ES-I3 (cell line): ENCODE results near the gene FAM222B.
"Not testable (repeated sequence)": the region's sequence is repeated elsewhere in the genome, so short reads cannot be mapped to it uniquely, and the experiment has no call there.

Experiments
- H3K36me3 ChIP-seq: 2 replicates; pipeline ENCODE4 v1.6.1; 2013; ENCODE audit warnings: mild to moderate bottlenecking, low read length, control low read depth, moderate library complexity; ENCODE audit not compliant: insufficient read depth
- H3K4me1 ChIP-seq: 2 replicates; pipeline ENCODE4 v1.6.1; 2013; ENCODE audit warnings: mild to moderate bottlenecking, control low read depth, low read length; ENCODE audit not compliant: insufficient read depth
- H3K9ac ChIP-seq: 2 replicates; pipeline ENCODE4 v1.6.1; 2013; ENCODE audit warnings: low read depth, mild to moderate bottlenecking, low read length, moderate library complexity
- H3K9me3 ChIP-seq: 2 replicates; pipeline ENCODE4 v1.6.1; 2013; ENCODE audit warnings: mild to moderate bottlenecking, low read length, moderate library complexity; ENCODE audit not compliant: control insufficient read depth, insufficient read depth

FAM222B gene

DNA sequence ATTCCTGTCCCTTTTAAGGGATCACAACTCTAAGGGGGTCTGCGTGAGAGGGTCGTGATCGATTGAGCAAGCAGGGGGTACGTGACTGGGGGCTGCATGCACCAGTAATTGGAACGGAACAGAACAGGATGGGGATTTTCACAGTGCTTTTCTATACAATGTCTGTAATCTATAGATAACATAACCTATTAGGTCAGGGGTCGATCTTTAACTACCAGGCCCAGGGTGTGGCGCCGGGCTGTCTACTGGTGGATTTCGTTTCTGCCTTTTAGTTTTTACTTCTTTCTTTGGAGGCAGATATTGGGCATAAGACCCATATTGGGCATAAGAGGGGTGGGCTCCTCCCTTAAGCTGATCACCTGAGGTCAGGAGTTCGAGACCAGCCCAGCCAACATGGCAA, 6.0 kb downstream of the FAM222B start:
- H3K9me3 ChIP-seq, H3K9ac ChIP-seq, H3K36me3 ChIP-seq, H3K4me1 ChIP-seq: not testable (repeated sequence)

DNA sequence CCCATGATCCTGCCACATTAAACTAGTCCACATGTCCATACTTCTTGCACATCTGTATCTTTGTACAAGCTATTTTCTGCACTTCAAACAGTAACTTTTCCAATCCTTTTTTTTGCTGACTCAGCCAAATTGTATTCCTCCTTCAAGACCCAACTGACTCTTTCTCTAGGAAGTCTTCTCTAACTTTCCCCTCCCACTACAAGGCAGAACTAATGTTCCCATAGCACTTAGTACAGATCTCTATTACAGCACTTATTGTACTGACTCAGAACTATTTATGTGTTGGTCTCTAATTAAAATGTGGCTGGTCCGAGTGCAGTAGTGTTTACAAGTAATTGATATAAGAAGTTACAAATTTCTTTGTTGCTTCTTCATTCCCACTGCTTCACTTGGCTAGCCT, 8.2 kb downstream of the FAM222B start:
- H3K4me1 ChIP-seq: no peaks in the 10 kb centered on the region
- H3K9me3 ChIP-seq: no peaks in the 10 kb centered on the region
- H3K9ac ChIP-seq: no peak overlapping the region
- H3K36me3 ChIP-seq: no peaks in the 10 kb centered on the region

DNA sequence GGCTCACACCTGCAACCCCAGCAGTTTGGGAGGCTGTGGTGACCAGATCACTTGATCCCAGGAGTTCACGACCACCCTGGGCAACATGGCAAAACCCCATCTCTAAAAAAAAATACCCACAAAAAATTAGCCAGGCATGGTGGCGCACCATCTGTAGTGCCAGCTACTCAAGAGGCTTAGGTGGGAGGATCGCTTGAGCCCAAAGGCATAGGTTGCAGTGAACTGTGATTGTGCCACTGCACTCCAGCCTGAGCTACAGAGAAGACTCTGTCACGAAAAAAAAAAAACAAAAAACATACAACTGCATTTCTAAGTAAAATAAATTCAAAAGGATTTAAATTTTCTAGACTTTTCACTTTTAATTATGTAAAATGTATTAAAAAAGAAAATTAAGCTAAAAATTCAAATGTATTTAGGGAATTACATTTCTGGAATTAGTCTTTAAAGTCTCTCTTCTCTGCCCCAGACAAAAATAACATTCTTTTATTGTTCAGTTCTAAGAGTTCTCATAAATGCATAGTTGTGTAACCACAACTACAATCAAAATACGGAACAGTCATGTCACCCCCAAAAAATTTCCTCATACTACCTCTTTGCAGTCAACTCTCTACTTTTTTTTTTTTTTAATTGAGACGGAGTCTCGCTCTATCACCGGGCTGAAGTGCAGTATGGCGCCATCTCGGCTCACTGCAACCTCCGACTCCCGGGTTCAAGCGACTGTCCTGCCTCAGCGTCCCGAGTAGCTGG, 14.1 kb downstream of the FAM222B start:
- Histone ChIP-seq H3K9ac (no peak overlapping the region), H3K36me3 (peaks cover 3% of the 10 kb centered on the region; the same call in 1 of the 2 replicates), H3K4me1 (no peaks in the 10 kb centered on the region), H3K9me3 (no peaks in the 10 kb centered on the region)

DNA sequence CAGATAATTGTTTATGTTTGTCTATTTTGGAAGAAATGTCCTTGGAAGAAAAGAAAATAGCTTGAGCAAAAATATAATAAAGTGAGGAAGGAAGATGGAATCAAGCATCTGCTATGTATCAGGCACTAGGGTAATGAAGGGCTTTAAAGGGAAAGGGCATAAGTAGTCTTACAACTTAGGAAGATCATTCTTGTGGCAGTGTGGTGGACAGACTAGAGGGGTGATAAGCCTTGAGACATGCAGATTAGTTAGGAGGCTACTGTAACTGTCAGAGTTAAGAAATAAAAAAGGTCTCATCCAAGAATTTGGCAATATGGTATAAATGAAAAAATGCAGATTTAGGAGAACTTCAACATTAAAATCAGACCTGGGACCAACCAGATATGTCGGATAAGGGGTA, 14.9 kb downstream of the FAM222B start:
- Histone ChIP-seq H3K9ac (no peak overlapping the region), H3K4me1 (no peaks in the 10 kb centered on the region), H3K9me3 (no peaks in the 10 kb centered on the region), H3K36me3 (peaks cover 3% of the 10 kb centered on the region; the same call in 1 of the 2 replicates)

DNA sequence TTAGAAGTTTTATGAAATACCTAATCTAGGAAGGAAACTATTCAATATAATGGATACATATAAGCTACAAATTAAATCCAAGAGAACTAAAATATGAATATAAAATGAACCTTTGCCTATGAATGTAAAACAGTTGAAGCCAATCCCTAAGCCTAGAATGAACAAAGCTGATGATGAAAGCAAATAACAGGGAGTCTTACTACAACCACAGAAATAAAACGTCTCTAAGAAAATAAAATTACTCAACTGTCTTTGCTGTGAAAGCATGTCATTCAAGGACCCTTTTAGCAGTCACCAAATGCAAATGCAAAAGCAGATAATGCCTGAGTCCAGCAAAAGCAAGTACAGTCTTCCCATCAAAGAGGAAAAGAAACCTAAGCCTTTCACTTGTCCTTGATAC, 23.0 kb downstream of the FAM222B start:
- H3K9me3 ChIP-seq: no peaks in the 10 kb centered on the region
- no peaks in the 10 kb centered on the region for H3K36me3 ChIP-seq
- no peak overlapping the region for H3K9ac ChIP-seq
- H3K4me1 ChIP-seq: no peaks in the 10 kb centered on the region; the same call in 1 of the 2 replicates

DNA sequence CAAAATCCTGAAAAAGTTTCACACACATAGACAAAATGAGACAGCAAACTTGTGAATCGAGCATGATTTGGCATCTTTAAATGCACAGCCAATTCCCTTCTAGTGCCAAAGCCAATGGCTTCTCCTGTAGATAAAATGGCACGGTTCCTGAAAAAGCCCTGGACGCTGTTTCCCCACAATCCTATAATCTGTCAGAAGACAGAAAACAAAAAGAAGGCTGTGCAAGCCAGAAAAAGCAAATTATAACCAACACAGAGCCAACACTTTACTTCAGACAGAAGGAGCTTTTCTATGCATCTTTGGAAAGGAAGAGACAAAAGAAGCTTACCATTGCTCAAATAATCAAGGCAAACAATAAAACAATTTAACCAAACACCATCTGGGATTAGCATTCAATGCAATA, 23.8 kb downstream of the FAM222B start:
- Histone ChIP-seq H3K4me1 (no peaks in the 10 kb centered on the region; the same call in 1 of the 2 replicates), H3K9ac (no peak overlapping the region), H3K36me3 (no peaks in the 10 kb centered on the region), H3K9me3 (no peaks in the 10 kb centered on the region)

DNA sequence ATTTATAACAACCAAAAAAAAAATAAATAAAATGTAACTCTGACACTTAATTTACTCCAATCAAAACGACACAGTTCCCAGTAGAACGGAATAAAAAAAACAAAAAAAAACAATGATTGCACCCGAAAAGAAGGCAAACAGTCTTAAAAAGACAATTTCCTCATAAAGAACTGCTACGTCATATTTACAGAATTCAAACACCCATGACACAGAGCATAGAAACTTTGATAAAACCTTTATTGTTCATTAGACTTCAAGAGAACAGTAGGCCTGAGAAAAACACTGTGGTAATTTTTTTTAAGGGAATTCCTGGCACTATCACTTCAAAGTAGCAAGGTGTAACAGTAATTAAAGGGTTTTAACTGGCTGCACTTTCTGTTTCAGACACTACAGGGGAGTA, 26.1 kb downstream of the FAM222B start:
- Histone ChIP-seq H3K9ac (no peak overlapping the region), H3K4me1 (no peaks in the 10 kb centered on the region; the same call in 1 of the 2 replicates), H3K36me3 (no peaks in the 10 kb centered on the region), H3K9me3 (no peaks in the 10 kb centered on the region)

- peak overlapping the region; percentile 72 for H3K9ac ChIP-seq
- H3K36me3 ChIP-seq: no peaks in the 10 kb centered on the region
- H3K9me3 ChIP-seq: no peaks in the 10 kb centered on the region
- peaks cover 13% of the 10 kb centered on the region for H3K4me1 ChIP-seq
Observed at GRCh38 chr17:28812748-28813377, 29.7 kb downstream of the FAM222B start.

DNA sequence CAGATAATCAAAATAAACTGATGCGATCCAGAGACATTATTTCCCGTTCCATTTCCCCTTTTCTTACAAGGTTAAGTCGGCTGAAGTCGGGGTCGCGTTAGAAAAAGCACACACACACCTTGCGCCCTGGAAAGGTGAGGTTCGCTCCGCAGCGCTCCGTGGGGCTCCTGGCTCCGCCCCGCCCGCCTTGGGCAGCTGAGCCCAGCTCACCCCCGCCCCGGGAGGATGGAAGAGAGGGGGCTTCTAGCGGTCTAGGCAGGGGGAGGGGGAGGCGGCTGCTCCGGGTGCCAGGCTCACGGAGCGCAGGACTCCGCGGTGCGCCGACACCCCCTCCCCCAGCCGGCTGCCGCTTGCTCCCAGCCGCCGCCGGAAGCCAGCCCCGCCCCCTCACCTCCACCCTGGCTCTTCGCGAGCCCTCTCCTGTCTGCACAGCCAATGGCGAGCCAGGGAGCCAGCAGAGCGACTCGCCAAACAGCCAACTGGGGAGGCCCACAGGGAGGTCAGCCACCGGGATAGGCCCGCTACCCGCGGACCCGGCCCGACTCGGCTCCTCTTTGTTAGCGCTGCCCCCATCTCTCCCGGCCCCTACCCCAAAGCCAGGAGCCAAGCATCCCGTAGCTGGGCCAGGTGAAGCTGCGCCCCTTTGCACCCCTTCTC, 30.4 kb downstream of the FAM222B start:
- H3K4me1 ChIP-seq: peaks cover 19% of the 10 kb centered on the region
- H3K9me3 ChIP-seq: no peaks in the 10 kb centered on the region

GRCh38 chr17:28811651-28812090, 30.9 kb downstream of the FAM222B start:
- Histone ChIP-seq H3K36me3 (no peaks in the 10 kb centered on the region), H3K4me1 (peaks cover 21% of the 10 kb centered on the region), H3K9ac (peak overlapping the region; percentile 77)

More for the DNA sequence above, 30.4 kb downstream of the FAM222B start:
- Histone ChIP-seq H3K36me3 (no peaks in the 10 kb centered on the region), H3K9ac (peak overlapping the region; percentile 77)

GRCh38 chr17:28810437-28810836, 32.2 kb downstream of the FAM222B start:
- 0 out of 2 replicates have a peak overlapping the region, but pooled peaks have one; percentile 77 for H3K9ac ChIP-seq
- H3K36me3 ChIP-seq: peaks cover 7% of the 10 kb centered on the region
- peaks cover 21% of the 10 kb centered on the region for H3K4me1 ChIP-seq
- no peaks in the 10 kb centered on the region for H3K9me3 ChIP-seq

More at GRCh38 chr17:28811651-28812090, 30.9 kb downstream of the FAM222B start:
- no peaks in the 10 kb centered on the region for H3K9me3 ChIP-seq

DNA sequence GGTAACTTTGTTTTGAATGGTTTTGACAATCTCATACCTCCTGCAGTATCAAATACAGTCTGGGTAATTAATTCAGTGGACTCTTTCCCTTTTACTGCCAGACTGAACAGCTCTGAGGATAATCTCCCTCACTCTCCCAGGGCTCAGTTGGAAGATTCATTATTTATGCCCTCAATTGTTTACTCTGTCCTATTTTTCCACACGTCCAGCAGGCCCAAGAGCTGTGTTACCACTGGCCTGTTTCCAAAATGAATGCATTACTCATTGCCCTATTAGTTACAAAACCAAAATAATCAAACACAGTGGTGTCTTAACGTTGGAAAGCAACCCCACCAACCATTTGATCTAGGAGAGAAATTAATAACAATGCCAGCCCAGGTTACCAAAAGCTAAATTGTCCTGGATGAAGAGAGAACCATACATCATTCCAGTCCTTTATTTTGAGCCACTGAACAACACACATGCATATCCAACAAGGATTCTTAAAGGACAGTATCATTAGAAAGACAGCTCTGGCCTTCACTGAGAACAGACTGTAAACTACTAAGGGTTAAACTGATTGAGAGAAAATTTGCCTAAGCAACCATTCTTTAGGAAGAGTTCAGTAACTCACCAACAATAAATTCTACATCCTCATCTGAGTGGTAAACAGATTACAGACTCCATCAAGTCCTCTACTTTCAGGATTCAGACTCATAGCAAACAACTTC, 34.5 kb downstream of the FAM222B start:
- peaks cover 7% of the 10 kb centered on the region for H3K36me3 ChIP-seq
- H3K9ac ChIP-seq: peak overlapping the region; percentile 43

GRCh38 chr17:28796062-28796461, 46.5 kb downstream of the FAM222B start:
- H3K9ac ChIP-seq: no peak overlapping the region
- no peaks in the 10 kb centered on the region for H3K4me1 ChIP-seq
- peaks cover 6% of the 10 kb centered on the region; the same call in 1 of the 2 replicates for H3K36me3 ChIP-seq
- no peaks in the 10 kb centered on the region; the same call in 1 of the 2 replicates for H3K9me3 ChIP-seq

More for the DNA sequence above, 34.5 kb downstream of the FAM222B start:
- no peaks in the 10 kb centered on the region for H3K9me3 ChIP-seq
- H3K4me1 ChIP-seq: peaks cover 21% of the 10 kb centered on the region

DNA sequence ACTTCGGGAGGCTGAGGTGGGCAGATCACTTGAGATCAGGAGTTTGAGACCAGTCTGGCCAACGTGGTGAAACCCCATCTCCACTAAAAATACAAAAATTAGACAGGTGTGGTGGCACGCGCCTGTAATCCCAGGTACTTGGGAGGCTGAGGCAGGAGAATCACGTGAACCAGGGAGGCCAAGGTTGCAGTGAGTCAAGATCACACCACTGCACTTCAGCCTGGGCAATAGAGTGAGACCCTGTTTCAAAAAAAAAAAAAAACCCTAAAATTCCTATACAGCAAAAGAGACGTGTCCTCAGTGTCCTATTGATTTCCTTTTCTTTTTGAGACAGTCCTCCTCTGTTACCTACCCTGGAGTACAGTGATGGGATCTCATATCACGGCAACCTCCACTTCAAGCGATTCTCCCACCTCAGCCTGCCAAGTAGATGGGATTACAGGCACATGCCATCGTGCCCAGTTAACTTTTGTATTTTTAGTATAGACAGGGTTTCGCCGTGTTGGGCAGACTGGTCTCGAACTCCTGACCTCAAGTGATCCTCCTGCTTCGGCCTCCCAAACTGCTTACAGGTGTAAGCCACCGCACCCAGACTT, 47.6 kb downstream of the FAM222B start:
- H3K9me3 ChIP-seq, H3K36me3 ChIP-seq: not testable (repeated sequence)

More for the DNA sequence above, 47.6 kb downstream of the FAM222B start:
- not testable (repeated sequence) for H3K4me1 ChIP-seq, H3K9ac ChIP-seq
